GM12874 (cell line): ENCODE data around the gene GLRX2.

Experiments used
- TF ChIP-seq, protein P1 (sequence below): IDR thresholded peaks from 2 replicates; pipeline ENCODE4 v1.5.1; 2011; ENCODE audit warnings: low read depth, mild to moderate bottlenecking, control low read depth, low read length, moderate library complexity; ENCODE audit not compliant: insufficient read depth

The GLRX2 gene

DNA sequence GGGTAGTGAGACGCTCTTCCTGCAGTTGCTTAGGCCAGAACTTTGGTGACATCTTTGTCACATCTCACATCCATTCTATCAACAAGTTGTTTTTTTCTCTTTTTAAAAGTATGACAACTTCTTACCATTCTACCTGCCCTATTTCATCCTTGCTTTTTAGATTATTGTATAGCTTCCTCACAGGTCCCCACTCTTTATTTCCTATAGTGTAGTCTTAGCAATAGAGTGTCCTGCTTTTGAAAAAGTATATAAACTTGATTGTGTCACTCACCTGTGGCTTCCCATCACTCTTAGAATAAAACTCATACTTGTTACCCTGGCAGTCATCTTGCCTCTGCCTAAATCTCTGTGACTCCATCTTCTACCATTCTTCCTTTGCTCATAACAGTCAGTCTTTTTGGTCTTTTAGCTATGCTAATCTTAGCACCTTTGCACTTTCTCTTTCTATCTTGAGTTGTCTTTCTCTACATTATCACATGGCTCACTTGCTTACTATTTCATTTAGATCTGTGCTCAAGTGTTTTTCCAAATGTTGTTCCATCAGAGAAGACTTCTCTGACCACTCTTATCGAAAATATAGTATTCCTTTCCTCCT lies 26.1 kb upstream of the GLRX2 start:
- TF ChIP-seq, protein P1, sequence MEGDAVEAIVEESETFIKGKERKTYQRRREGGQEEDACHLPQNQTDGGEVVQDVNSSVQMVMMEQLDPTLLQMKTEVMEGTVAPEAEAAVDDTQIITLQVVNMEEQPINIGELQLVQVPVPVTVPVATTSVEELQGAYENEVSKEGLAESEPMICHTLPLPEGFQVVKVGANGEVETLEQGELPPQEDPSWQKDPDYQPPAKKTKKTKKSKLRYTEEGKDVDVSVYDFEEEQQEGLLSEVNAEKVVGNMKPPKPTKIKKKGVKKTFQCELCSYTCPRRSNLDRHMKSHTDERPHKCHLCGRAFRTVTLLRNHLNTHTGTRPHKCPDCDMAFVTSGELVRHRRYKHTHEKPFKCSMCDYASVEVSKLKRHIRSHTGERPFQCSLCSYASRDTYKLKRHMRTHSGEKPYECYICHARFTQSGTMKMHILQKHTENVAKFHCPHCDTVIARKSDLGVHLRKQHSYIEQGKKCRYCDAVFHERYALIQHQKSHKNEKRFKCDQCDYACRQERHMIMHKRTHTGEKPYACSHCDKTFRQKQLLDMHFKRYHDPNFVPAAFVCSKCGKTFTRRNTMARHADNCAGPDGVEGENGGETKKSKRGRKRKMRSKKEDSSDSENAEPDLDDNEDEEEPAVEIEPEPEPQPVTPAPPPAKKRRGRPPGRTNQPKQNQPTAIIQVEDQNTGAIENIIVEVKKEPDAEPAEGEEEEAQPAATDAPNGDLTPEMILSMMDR: no peak

DNA sequence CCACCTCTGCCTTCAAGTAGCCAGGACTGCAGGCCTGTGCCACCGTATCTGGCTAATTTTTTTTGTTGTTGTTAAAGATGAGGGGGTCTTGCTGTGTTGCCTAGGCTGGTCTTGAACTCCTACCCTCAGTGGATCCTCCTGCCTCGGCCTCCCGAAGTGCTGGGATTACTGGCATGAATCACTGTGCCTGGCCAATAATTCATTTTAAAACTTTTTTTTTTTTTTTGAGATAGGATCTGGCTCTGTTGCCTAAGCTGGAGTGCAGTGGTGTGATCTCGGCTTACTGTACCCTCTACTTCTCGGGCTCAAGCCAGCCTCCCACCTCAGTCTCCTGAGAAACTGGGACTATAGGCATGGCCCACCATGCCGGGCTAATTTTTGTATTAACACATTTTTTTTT lies 20.2 kb upstream of the GLRX2 start:
- TF ChIP-seq, protein P1: no peak

DNA sequence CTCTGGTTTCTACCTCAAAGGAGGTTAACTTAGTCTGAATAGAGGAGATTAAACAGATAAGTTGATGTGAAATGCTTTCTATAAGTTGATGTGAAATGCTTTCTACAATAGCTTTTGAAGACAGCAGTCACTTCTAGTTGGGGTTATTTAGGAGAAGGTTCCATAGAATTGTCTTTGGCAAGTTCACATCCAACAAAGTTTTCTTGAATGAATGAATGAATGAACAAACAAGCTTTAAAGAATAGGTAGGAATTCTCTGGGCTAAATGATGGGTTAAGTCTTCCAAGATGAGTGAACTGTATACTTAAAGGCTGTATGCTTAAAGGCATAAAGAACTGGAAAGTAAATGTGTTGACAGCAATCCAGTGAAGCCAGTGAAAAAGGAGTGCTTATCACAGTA lies 18.5 kb upstream of the GLRX2 start:
- TF ChIP-seq, protein P1: no peak

- TF ChIP-seq, protein P1: peak; percentile 94
Observed at GRCh38 chr1:193121616-193122593, 16.7 kb upstream of the GLRX2 start, which contains the start of gene CDC73. TSS of gene CDC73 (plus strand) at chr1:193122031. CDS start at chr1:193122201, 170 bp downstream.

DNA sequence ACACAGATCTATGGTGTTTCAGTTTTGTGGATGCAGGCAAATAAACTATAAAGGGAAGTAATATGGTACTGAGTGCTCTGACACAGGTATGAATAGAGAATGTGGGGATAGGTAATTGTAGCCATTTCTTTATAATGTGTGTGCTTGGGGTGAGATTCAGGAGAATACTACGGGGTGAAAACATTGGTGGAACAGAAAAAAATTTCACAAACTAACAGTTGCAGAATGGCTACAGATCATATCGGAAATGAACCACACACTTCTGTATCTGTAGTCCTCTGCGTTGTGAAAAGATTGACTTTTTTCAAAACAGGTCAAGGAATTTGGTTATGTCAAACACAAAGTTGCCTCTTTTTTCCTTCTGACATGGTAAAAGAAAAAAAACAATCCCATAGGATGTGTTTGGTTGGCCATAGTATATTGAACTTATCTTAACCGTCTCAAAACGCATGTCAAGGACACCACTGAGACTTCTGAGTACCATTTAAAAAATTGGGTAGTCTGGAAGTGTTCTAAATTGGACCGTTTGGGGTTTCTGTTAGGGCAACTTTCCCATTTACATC lies 15.5 kb upstream of the GLRX2 start:
- TF ChIP-seq, protein P1: no peak

DNA sequence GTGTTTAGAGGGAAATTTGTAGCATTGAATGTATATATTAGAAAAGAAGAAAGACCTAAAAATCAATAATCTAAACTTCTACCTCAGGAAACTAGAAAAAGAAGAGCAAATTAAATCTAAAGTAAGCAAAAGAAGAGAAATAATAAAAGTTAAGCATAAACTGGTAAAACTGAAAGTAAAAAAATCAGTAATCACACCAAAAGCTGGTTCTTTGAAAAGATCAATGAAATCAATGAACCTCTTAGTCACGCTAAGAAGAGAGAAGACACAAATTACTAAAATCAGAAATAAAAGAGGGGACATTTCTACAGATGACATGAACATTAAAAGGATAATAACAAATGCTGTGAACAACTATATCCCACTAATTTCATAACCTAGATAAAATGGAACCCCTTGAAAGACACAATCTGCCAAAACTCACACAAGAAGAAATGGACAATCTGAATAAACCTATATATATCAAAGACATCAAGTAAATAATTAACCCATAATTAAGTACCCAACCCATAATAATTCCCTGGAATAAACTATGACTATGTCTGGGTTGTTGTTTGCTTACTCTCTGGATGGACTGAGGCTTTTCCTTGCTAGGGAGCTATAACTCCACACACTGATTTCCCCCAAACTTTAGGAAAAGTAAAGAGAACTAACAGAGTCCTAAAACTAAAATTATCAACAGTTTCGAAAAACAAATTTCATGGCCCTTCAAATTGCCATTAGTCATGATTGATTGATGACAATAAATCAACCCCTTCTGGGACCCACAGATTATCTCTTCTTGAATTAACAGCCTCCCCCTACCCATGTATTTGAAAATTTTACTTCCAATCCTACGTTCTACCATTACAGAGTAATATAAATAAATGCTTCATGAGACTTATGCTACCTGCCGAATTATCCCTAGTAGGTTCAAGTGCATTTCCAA lies 13.9 kb upstream of the GLRX2 start:
- TF ChIP-seq, protein P1: no peak
